GM12864 (cell line): ENCODE data around the gene COPS9.

Experiments
- DNase-seq: peaks from one replicate; pipeline ENCODE4 v3.0.0-alpha.2; 2011; ENCODE audit warnings: low read depth
- H3K4me3 ChIP-seq: 2 replicates; pipeline ENCODE4 v1.5.1; 2011; ENCODE audit warnings: mild to moderate bottlenecking, low read depth, low read length, control low read depth
- CTCF ChIP-seq: IDR thresholded peaks from 2 replicates; pipeline ENCODE4 v1.5.1; 2011; ENCODE audit warnings: low read depth, mild to moderate bottlenecking, moderate library complexity, low read length, control low read depth, inconsistent platforms; ENCODE audit errors: missing control alignments

Gene COPS9

GRCh38 chr2:240139666-240140393 is 3.7 kb upstream of the COPS9 start:
- no peak for TF ChIP-seq CTCF
- H3K4me3 ChIP-seq, result no peak overlapping the region
- no peak for DNase-seq

- no peak for TF ChIP-seq CTCF
- H3K4me3 ChIP-seq, result no peak overlapping the region
These were observed 2.9 kb upstream of the COPS9 start for GRCh38 chr2:240139011-240139441.

GRCh38 chr2:240138254-240138984 is 2.3 kb upstream of the COPS9 start:
- DNase-seq, result no peak
- no peak for TF ChIP-seq CTCF
- no peak overlapping the region for H3K4me3 ChIP-seq

More at GRCh38 chr2:240139011-240139441, 2.9 kb upstream of the COPS9 start:
- DNase-seq, result no peak

GRCh38 chr2:240137596-240138253 is 1.6 kb upstream of the COPS9 start:
- no peak for DNase-seq
- no peak overlapping the region for H3K4me3 ChIP-seq
- no peak for TF ChIP-seq CTCF

- no peak for DNase-seq
- no peak for TF ChIP-seq CTCF
- H3K4me3 ChIP-seq, result peak overlapping the region; percentile 85
These were observed 677 bp upstream of the COPS9 start for GRCh38 chr2:240136671-240137292.

- peak overlapping the region; percentile 85 for H3K4me3 ChIP-seq
- TF ChIP-seq CTCF, result no peak
- DNase-seq, result no peak
These were observed 446 bp downstream of the COPS9 start for GRCh38 chr2:240135706-240136012.
